ENCODE measurements around the gene POLE. TPM values are rescaled to one million over a fixed set of nuclear protein-coding genes. Genes with fewer than 3 reads are reported as not detected.

POLE gene
- total and polyA plus RNA-seq, 2 of the 4 experiments (the other 2 are of a cell fraction): 17.2 to 20.7 TPM

- no peaks in the 10 kb centered on the region for H3K27me3 ChIP-seq (ENCODE audit: control insufficient read depth, insufficient read depth, low read length)
- no TSS peak for BruUV-seq (replicated peaks)
These were observed 3.0 kb upstream of the POLE start for GRCh38 chr12:132690112-132690511.

More at GRCh38 chr12:132690112-132690511, 3.0 kb upstream of the POLE start:
- Histone ChIP-seq H3K9me1 (ENCODE audit: insufficient read depth, low read length) (no peaks in the 10 kb centered on the region; the same call in 1 of the 2 replicates), H3K4ac (ENCODE audit: low read depth, low read length) (no peak overlapping the region), H4K8ac (ENCODE audit: low read depth in 2 of 2, low read length in 2 of 2) (no peak overlapping the region), H2BK120ac (ENCODE audit: low read depth, low read length) (no peak overlapping the region), H2AK5ac (ENCODE audit: low read depth, low read length) (no peak overlapping the region), H2BK15ac (ENCODE audit: low read depth, low read length) (no peak overlapping the region), H4K5ac (ENCODE audit: low read depth, low read length) (no peak overlapping the region), H2BK5ac (ENCODE audit: low read depth, low read length, poor library complexity, severe bottlenecking) (no peak overlapping the region), H2AK9ac (replicated peaks; ENCODE audit: low read depth, low read length, poor library complexity) (no peak overlapping the region), H3K36me3 (ENCODE audit: control insufficient read depth, insufficient read depth, low read length) (peaks cover 5% of the 10 kb centered on the region), H3K79me1 (ENCODE audit: low read depth in 1 of 2, low read length in 2 of 2) (peaks cover 13 to 16% of the 10 kb centered on the region in 2 experiments), H3K4me3 (ENCODE audit: insufficient read depth, low read depth, low read length) (no peak overlapping the region), H3K18ac (ENCODE audit: low read depth, low read length) (no peak overlapping the region), H3K9me3 (ENCODE audit: control insufficient read depth, insufficient read depth, low read length) (no peaks in the 10 kb centered on the region), H3K14ac (replicated peaks; ENCODE audit: low read depth, low read length) (no peak overlapping the region), H3K23ac (ENCODE audit: low read depth, low read length) (no peak overlapping the region), H3K56ac (ENCODE audit: extremely low read depth, insufficient read depth, low read length) (no peak overlapping the region), H2BK20ac (ENCODE audit: low read depth, low read length) (no peak overlapping the region), H2AFZ (replicated peaks; ENCODE audit: low read length, poor library complexity) (no peak overlapping the region), H4K91ac (ENCODE audit: insufficient read depth, low read depth, low read length) (no peak overlapping the region), H3K4me2 (ENCODE audit: low read depth, low read length) (no peak overlapping the region), H3K9ac (ENCODE audit: low read depth, low read length) (no peak overlapping the region), H3K4me1 (ENCODE audit: control insufficient read depth, insufficient read depth, low read length) (peaks cover 3% of the 10 kb centered on the region; the same call in 1 of the 2 replicates), H3K27ac (ENCODE audit: insufficient read depth, low read length) (no peak overlapping the region), H4K20me1 (ENCODE audit: insufficient read depth, low read length) (peaks cover 3% of the 10 kb centered on the region; the same call in 1 of the 2 replicates)
- WGBS, 2 experiments (ENCODE audit: extremely low coverage in 2 of 2, insufficient read length in 1 of 2): 80% methylated on average over 1 of the region's 9 CpGs; no CpG with 5 or more reads in 1 of the 2 experiments
- in situ Hi-C loops (cut with MboI; ENCODE audit: low sequenced_read_pairs) (no loop called here), dilution Hi-C loops (cut with HindIII; ENCODE audit: low sequenced_read_pairs, unreplicated experiment) (no loop called here), intact Hi-C loops (cut with micrococcal nuclease) (no loop called here)
- ATAC-seq (ENCODE audit: low read depth) (no peak), DNase-seq (no peak)
- ChIA-PET POLR2A (ENCODE audit: unreplicated experiment) (no interaction called here), CTCF (interaction anchor here (0.5 kb wide), 1 partner anchor 15 kb away, joined by 3 read pairs; no protein-coding TSS in a partner anchor)
- no peak for TF ChIP-seq CHD1 (IDR thresholded peaks at IDR 0.05; ENCODE audit: low read depth, low read length)
- no peak for TF ChIP-seq NFE2L2 (IDR thresholded peaks at IDR 0.05; ENCODE audit: low read depth, low read length)
- no peak for TF ChIP-seq POLR2A (IDR thresholded peaks at IDR 0.05; ENCODE audit: low read depth, low read length)
- no peak for TF ChIP-seq RFX5 (IDR thresholded peaks at IDR 0.05; ENCODE audit: low read depth, low read length)
- no peak for TF ChIP-seq ELK1 (IDR thresholded peaks at IDR 0.05; ENCODE audit: borderline replicate concordance, low read depth, low read length)
- TF ChIP-seq RAD21 (IDR thresholded peaks at IDR 0.05; ENCODE audit: low read length): no peak
- TF ChIP-seq CEBPB (IDR thresholded peaks at IDR 0.05; ENCODE audit: low read depth, low read length): no peak
- TF ChIP-seq, protein P1, sequence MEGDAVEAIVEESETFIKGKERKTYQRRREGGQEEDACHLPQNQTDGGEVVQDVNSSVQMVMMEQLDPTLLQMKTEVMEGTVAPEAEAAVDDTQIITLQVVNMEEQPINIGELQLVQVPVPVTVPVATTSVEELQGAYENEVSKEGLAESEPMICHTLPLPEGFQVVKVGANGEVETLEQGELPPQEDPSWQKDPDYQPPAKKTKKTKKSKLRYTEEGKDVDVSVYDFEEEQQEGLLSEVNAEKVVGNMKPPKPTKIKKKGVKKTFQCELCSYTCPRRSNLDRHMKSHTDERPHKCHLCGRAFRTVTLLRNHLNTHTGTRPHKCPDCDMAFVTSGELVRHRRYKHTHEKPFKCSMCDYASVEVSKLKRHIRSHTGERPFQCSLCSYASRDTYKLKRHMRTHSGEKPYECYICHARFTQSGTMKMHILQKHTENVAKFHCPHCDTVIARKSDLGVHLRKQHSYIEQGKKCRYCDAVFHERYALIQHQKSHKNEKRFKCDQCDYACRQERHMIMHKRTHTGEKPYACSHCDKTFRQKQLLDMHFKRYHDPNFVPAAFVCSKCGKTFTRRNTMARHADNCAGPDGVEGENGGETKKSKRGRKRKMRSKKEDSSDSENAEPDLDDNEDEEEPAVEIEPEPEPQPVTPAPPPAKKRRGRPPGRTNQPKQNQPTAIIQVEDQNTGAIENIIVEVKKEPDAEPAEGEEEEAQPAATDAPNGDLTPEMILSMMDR (conservative IDR thresholded peaks at IDR 0.05; ENCODE audit: low read depth, low read length): no peak
- TF ChIP-seq MAFK (IDR thresholded peaks at IDR 0.05; ENCODE audit: low read depth, low read length): no peak

All from IMR-90 (cell line).